GM19467 (cell line): ENCODE measurements around the gene FABP6.

Source experiments
- ATAC-seq: cut with Tn5 transposase; IDR thresholded peaks from one replicate; pipeline ENCODE4 v1.9.1; 2021; ENCODE audit warnings: mild to moderate bottlenecking, moderate library complexity; ENCODE audit not compliant: unreplicated experiment

The FABP6 gene

GRCh38 chr5:160287378-160288051 is 58.2 kb downstream of the FABP6 start:
- ATAC-seq = no peak
